GM21515 (cell line): ENCODE measurements around the gene BHLHE40.

ENCODE experiments used
- ATAC-seq: cut with Tn5 transposase; IDR thresholded peaks from one replicate; pipeline ENCODE4 v1.9.1; 2021; ENCODE audit not compliant: unreplicated experiment

BHLHE40 gene

GRCh38 chr3:4982773-4983738, 3.8 kb downstream of the BHLHE40 start:
- no peak for ATAC-seq

GRCh38 chr3:4983739-4984510, 4.7 kb downstream of the BHLHE40 start:
- peak; percentile 51 for ATAC-seq

DNA sequence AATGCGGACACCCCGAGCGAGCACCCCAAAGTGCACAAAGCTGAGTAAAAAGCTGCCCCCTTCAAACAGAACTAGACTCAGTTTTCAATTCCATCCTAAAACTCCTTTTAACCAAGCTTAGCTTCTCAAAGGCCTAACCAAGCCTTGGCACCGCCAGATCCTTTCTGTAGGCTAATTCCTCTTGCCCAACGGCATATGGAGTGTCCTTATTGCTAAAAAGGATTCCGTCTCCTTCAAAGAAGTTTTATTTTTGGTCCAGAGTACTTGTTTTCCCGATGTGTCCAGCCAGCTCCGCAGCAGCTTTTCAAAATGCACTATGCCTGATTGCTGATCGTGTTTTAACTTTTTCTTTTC, 5.3 kb downstream of the BHLHE40 start:
- ATAC-seq: no peak

GRCh38 chr3:4985330-4986174, 6.3 kb downstream of the BHLHE40 start:
- ATAC-seq: no peak

GRCh38 chr3:4986175-4986781, 7.0 kb downstream of the BHLHE40 start:
- peak; percentile 22 for ATAC-seq

GRCh38 chr3:4986782-4987537, 7.7 kb downstream of the BHLHE40 start:
- peak; percentile 48 for ATAC-seq

DNA sequence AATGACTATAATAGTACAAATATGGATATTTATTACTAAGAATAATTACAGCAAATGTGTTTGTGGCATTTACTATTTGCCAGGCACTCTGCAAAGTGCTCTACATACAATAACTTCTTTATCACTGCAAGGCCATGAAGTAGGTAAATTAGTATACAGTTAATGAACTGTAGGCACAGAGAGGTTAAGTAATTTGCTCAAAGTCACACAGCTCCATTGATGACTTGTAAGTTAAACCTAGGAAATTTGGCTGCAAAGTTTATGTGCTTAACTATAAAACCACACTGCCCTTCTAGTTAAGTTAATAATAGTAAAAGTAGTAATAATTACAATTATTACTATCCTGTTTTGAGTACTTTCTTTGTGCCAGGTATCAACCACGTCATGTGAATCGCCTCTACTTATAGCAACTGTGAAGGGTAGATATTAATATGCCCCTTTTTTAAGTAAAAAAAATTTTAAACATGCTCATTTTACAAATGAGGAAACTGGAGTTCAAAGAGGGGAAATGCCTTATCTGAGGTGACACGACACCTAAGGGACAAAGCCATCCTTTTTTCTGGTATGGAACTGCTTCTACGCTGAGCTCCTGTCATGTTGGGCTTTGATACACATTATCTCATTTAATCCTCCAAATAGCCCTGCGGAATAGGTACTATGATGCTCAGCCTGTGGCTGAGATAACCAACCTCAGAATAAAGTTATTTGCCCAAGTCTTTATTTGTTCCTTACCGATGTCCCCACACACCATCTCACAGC, 8.5 kb downstream of the BHLHE40 start:
- ATAC-seq: no peak

DNA sequence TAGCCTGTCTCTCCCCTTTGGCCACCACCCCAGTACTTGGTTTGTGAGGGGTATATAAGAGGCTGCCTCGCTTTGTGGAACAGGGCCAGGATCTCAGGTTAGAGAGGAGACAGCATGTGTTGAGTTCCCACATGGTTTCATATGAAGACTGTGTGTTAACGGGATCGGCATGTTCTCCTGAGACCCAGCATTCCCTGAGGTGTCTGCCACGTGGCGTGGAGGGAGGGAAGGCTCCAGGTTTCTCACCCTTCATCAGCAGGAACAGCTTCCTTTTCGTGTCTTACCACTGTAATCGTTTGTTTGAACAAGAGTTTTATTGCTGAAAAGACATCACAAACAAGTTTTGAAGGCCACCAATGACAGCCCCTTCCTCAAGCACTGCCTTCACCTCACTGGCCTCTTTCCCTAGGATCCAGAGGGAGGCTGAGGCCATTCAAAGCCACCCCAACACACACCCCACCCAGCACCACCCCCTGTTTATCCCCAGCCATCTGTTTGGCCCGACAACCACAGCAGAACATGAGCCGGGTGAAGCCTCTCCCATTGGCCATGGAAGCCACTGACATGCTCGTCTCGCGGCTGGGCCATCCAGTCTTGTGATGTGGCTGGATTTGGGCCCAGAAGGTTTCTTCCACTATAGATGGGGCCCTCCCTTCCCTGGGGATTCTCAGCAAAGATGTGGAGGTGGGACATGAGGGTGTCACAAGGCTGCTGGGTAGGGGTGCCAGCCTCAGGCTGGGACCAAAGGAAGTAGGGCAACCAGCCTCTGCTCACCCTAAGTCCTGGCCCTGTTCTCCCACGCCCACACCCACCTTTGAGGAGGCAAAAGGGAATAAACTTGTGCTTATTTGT, 10.0 kb downstream of the BHLHE40 start:
- ATAC-seq: no peak

- no peak for ATAC-seq
Measured at GRCh38 chr3:4990069-4990468, 10.8 kb downstream of the BHLHE40 start.

- no peak for ATAC-seq
Measured at GRCh38 chr3:4992118-4992517, 12.9 kb downstream of the BHLHE40 start.

- ATAC-seq: no peak
Measured at GRCh38 chr3:4993276-4994143, 14.3 kb downstream of the BHLHE40 start.

DNA sequence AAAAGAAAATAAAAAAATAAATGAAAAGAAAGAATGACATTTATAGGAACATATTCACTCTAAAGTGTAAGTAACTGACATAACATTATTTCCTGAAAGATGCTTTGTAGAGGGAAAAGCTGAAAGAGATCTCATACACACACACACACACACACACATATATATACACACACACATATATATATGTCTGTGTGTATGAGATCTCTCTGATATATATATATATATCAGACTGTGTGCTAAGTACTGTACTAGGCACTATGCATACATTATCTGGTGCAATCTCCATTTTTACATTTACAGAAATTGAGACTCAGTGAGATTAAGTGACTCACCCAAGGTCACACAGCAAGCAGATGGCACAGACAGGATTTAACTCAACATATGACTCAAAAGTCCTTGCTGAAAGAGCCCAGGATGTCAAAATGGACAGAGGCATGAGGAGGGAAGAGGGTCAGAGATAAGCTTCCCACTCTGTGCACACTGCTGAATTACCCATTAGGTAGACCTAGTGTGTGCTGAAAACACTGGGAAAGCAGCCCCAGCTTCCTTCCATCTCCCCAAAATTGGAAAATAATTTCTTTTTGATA, 15.0 kb downstream of the BHLHE40 start:
- no peak for ATAC-seq

DNA sequence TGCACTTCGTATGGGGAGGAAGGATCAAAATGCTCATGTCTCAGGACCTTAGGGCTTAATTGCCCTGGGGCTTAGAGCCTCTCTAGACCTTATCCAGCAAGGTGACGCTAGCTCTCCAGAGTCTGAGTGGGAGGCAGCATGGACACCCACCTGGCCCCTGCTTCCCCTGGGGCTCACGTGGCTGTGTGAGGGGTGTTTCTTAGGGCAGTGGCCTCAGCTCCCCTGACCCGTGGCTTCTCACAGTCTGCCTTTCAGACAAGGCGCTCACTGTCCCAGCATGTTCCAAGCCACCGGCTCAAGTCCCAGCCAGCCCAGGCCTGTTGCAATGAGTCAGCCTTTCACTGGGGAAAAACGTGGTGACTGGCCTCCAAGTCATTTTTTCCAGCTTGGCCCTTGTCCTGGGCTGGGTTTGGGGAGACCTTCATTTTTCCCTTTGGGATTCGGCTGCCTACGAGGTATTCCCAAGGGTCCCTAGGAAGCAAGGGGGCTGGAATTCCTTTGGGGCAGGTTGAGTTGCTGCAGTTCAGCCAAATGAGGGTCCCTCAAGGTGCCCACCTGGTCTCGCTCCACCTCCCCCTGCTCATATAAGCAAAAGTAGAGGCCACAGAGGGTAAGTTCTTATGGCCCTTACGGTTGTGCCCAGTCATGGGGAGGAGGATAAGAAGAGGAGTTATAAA, 15.7 kb downstream of the BHLHE40 start:
- ATAC-seq: no peak

DNA sequence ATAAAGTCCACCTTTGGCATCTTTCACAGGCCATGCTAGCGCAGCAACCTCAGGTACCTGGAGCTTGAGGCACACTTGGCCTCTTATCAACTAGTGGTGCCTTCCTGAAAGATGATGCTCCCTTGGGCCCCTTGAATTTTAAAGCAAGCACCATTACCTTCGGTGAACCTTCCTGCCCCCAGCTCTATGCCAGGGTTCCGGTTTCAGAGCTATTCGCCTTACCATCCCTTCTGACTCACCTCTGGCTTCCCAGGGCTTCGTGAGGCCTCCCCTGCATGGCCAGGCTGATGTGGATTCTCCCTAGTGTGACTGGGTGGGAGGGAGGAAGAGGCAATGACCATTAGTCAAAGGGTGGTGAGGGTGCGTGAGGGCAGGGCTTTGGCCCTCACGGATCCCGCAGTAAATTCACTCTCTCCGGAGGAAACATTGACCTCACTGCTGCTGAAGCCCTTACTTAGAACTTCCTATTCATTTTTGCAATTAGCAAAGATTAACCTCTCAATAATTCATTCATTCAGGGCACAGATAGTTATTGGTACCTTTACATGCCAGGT, 16.3 kb downstream of the BHLHE40 start:
- ATAC-seq: no peak

DNA sequence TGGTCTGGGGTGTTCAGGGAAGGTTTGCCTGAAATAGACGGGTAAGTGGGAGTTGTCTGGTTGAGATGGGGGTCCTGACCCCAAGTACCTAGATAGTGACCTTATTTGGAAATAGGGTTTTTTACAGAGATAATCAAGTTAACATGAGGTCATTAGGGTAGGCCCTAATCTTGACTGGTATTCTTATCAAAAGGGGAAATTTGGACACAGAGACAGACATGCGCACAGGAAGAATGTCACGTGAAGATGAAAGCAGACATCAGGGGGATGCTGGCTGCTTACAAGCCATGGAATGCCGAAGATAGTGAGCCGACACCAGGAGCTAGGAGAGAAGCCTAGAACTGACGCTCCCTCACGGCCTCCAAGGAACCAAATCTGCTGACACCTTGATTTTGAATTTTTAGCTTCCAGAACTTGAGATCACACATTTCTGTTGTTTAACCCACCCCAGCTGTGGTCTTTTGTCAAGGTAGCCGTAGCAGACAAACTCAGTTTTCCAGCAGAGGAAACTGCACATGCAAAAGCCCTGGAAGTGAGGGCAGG, 17.1 kb downstream of the BHLHE40 start:
- ATAC-seq: no peak

GRCh38 chr3:4996771-4997291, 17.6 kb downstream of the BHLHE40 start:
- ATAC-seq: no peak
